ENCODE data around the gene STAP1.

STAP1 gene

GRCh38 chr4:67604029-67604381, 45.5 kb downstream of the STAP1 start:
- DNase-seq = no peak
- H3K4me3 ChIP-seq (ENCODE audit: control insufficient read depth in 1 of 7, extremely low read depth in 1 of 7, insufficient read depth in 4 of 7, low read depth in 2 of 7, low read length in 6 of 7) = no peak overlapping the region
- H3K4me1 ChIP-seq (ENCODE audit: control extremely low read depth in 1 of 4, control insufficient read depth in 4 of 4, insufficient read depth in 4 of 4, low read length in 3 of 4) = no peaks in the 10 kb centered on the region
- H3K27me3 ChIP-seq (replicated peaks in 2 of 5; ENCODE audit: control insufficient read depth in 4 of 5, insufficient read depth in 5 of 5, low read length in 4 of 5) = no peaks in the 10 kb centered on the region
- peaks cover 0 to 26% (median 6%) of the 10 kb centered on the region in 4 experiments for H3K36me3 ChIP-seq (ENCODE audit: control insufficient read depth in 4 of 4, insufficient read depth in 4 of 4, low read length in 3 of 4)
- CTCF ChIA-PET = interaction anchor here (1.3 to 1.6 kb wide), 2 partner anchors 17 kb away, joined by 4 to 5 read pairs; no protein-coding TSS in a partner anchor
- 83% methylated on average over 1 of the region's 2 CpGs for WGBS (ENCODE audit: insufficient coverage)
- peaks cover 0 to 3% (median 0%) of the 10 kb centered on the region in 5 experiments for H3K9me3 ChIP-seq (ENCODE audit: control extremely low read depth in 1 of 5, control insufficient read depth in 4 of 5, insufficient read depth in 2 of 5, low read depth in 1 of 5, low read length in 4 of 5)
- POLR2A ChIA-PET = no interaction called here
- H3K27ac ChIP-seq (ENCODE audit: insufficient read depth in 1 of 2, low read depth in 1 of 2, low read length in 2 of 2, poor library complexity in 1 of 2, severe bottlenecking in 2 of 2) = no peak overlapping the region

- Histone ChIP-seq H3K27ac (ENCODE audit: insufficient read depth in 1 of 2, low read depth in 1 of 2, low read length in 2 of 2, poor library complexity in 1 of 2, severe bottlenecking in 2 of 2) (no peak overlapping the region), H3K4me1 (ENCODE audit: control extremely low read depth in 1 of 4, control insufficient read depth in 4 of 4, insufficient read depth in 4 of 4, low read length in 3 of 4) (no peaks in the 10 kb centered on the region), H3K36me3 (ENCODE audit: control insufficient read depth in 4 of 4, insufficient read depth in 4 of 4, low read length in 3 of 4) (peaks cover 0 to 29% (median 7%) of the 10 kb centered on the region in 4 experiments), H3K9me3 (ENCODE audit: control extremely low read depth in 1 of 5, control insufficient read depth in 4 of 5, insufficient read depth in 2 of 5, low read depth in 1 of 5, low read length in 4 of 5) (peaks cover 0 to 4% (median under 1%) of the 10 kb centered on the region in 5 experiments), H3K27me3 (replicated peaks in 2 of 5; ENCODE audit: control insufficient read depth in 4 of 5, insufficient read depth in 5 of 5, low read length in 4 of 5) (no peaks in the 10 kb centered on the region), H3K4me3 (ENCODE audit: control insufficient read depth in 1 of 7, extremely low read depth in 1 of 7, insufficient read depth in 4 of 7, low read depth in 2 of 7, low read length in 6 of 7) (no peak overlapping the region)
- POLR2A ChIA-PET = no interaction called here
- DNase-seq = no peak
- WGBS (ENCODE audit: insufficient coverage) = 100% methylated on average over 3 of the region's 3 CpGs
- CTCF ChIA-PET = interaction anchor here (1.3 to 1.6 kb wide), 3 partner anchors 17 to 35 kb away, joined by 3 to 5 read pairs (median 4); no protein-coding TSS in a partner anchor
These were observed 46.2 kb downstream of the STAP1 start for GRCh38 chr4:67604749-67605148.

- no peak overlapping the region for H3K4me3 ChIP-seq (ENCODE audit: control insufficient read depth in 1 of 7, extremely low read depth in 1 of 7, insufficient read depth in 4 of 7, low read depth in 2 of 7, low read length in 6 of 7)
- H3K27ac ChIP-seq (ENCODE audit: insufficient read depth in 1 of 2, low read depth in 1 of 2, low read length in 2 of 2, poor library complexity in 1 of 2, severe bottlenecking in 2 of 2) = no peak overlapping the region
These were observed 49.5 kb downstream of the STAP1 start for GRCh38 chr4:67608027-67608426.

GRCh38 chr4:67614186-67614585, 55.7 kb downstream of the STAP1 start:
- ChIA-PET POLR2A (no interaction called here), CTCF (no interaction called here)
- WGBS (ENCODE audit: insufficient coverage) = 100% methylated on average over 2 of the region's 4 CpGs
- Histone ChIP-seq H3K4me1 (ENCODE audit: control extremely low read depth in 1 of 4, control insufficient read depth in 4 of 4, insufficient read depth in 4 of 4, low read length in 3 of 4) (no peaks in the 10 kb centered on the region), H3K27ac (ENCODE audit: insufficient read depth in 1 of 2, low read depth in 1 of 2, low read length in 2 of 2, poor library complexity in 1 of 2, severe bottlenecking in 2 of 2) (no peak overlapping the region), H3K36me3 (ENCODE audit: control insufficient read depth in 4 of 4, insufficient read depth in 4 of 4, low read length in 3 of 4) (peaks cover 8 to 40% (median 19%) of the 10 kb centered on the region in 4 experiments), H3K4me3 (ENCODE audit: control insufficient read depth in 1 of 7, extremely low read depth in 1 of 7, insufficient read depth in 4 of 7, low read depth in 2 of 7, low read length in 6 of 7) (no peak overlapping the region), H3K9me3 (ENCODE audit: control extremely low read depth in 1 of 5, control insufficient read depth in 4 of 5, insufficient read depth in 2 of 5, low read depth in 1 of 5, low read length in 4 of 5) (peaks cover 0 to 18% (median 8%) of the 10 kb centered on the region in 5 experiments), H3K27me3 (replicated peaks in 2 of 5; ENCODE audit: control insufficient read depth in 4 of 5, insufficient read depth in 5 of 5, low read length in 4 of 5) (no peaks in the 10 kb centered on the region)
- DNase-seq = no peak

More at GRCh38 chr4:67608027-67608426, 49.5 kb downstream of the STAP1 start:
- H3K36me3 ChIP-seq (ENCODE audit: control insufficient read depth in 4 of 4, insufficient read depth in 4 of 4, low read length in 3 of 4) = peaks cover 0 to 25% (median 8%) of the 10 kb centered on the region in 4 experiments
- ChIA-PET CTCF (no interaction called here), POLR2A (no interaction called here)
- no peak for DNase-seq
- no peaks in the 10 kb centered on the region for H3K4me1 ChIP-seq (ENCODE audit: control extremely low read depth in 1 of 4, control insufficient read depth in 4 of 4, insufficient read depth in 4 of 4, low read length in 3 of 4)
- H3K27me3 ChIP-seq (replicated peaks in 2 of 5; ENCODE audit: control insufficient read depth in 4 of 5, insufficient read depth in 5 of 5, low read length in 4 of 5) = no peaks in the 10 kb centered on the region
- peaks cover 0 to 11% (median 8%) of the 10 kb centered on the region in 5 experiments for H3K9me3 ChIP-seq (ENCODE audit: control extremely low read depth in 1 of 5, control insufficient read depth in 4 of 5, insufficient read depth in 2 of 5, low read depth in 1 of 5, low read length in 4 of 5)
- no CpG with 5 or more reads among the region's 4 CpGs for WGBS (ENCODE audit: insufficient coverage)

- Histone ChIP-seq H3K27ac (ENCODE audit: insufficient read depth in 1 of 2, low read depth in 1 of 2, low read length in 2 of 2, poor library complexity in 1 of 2, severe bottlenecking in 2 of 2) (no peak overlapping the region), H3K36me3 (ENCODE audit: control insufficient read depth in 4 of 4, insufficient read depth in 4 of 4, low read length in 3 of 4) (peaks cover 12 to 42% (median 20%) of the 10 kb centered on the region in 4 experiments), H3K4me1 (ENCODE audit: control extremely low read depth in 1 of 4, control insufficient read depth in 4 of 4, insufficient read depth in 4 of 4, low read length in 3 of 4) (no peaks in the 10 kb centered on the region), H3K9me3 (ENCODE audit: control extremely low read depth in 1 of 5, control insufficient read depth in 4 of 5, insufficient read depth in 2 of 5, low read depth in 1 of 5, low read length in 4 of 5) (peaks cover 0 to 14% (median 4%) of the 10 kb centered on the region in 5 experiments), H3K27me3 (replicated peaks in 2 of 5; ENCODE audit: control insufficient read depth in 4 of 5, insufficient read depth in 5 of 5, low read length in 4 of 5) (no peaks in the 10 kb centered on the region), H3K4me3 (ENCODE audit: control insufficient read depth in 1 of 7, extremely low read depth in 1 of 7, insufficient read depth in 4 of 7, low read depth in 2 of 7, low read length in 6 of 7) (no peak overlapping the region)
- peak in 1 of 3 donors; percentile 2 for DNase-seq
- 94% methylated on average over 2 of the region's 5 CpGs for WGBS (ENCODE audit: insufficient coverage)
- ChIA-PET CTCF (interaction anchor here (0.8 kb wide), 1 partner anchor 9 kb away, joined by 6 read pairs; no protein-coding TSS in a partner anchor), POLR2A (no interaction called here)
These were observed 56.6 kb downstream of the STAP1 start for GRCh38 chr4:67615119-67615518.

- POLR2A ChIA-PET = no interaction called here
- peaks cover 18 to 52% (median 30%) of the 10 kb centered on the region in 4 experiments for H3K36me3 ChIP-seq (ENCODE audit: control insufficient read depth in 4 of 4, insufficient read depth in 4 of 4, low read length in 3 of 4)
- no peaks in the 10 kb centered on the region for H3K27me3 ChIP-seq (replicated peaks in 2 of 5; ENCODE audit: control insufficient read depth in 4 of 5, insufficient read depth in 5 of 5, low read length in 4 of 5)
- H3K9me3 ChIP-seq (ENCODE audit: control extremely low read depth in 1 of 5, control insufficient read depth in 4 of 5, insufficient read depth in 2 of 5, low read depth in 1 of 5, low read length in 4 of 5) = peaks cover 0 to 9% (median 2%) of the 10 kb centered on the region in 5 experiments
- H3K4me1 ChIP-seq (ENCODE audit: control extremely low read depth in 1 of 4, control insufficient read depth in 4 of 4, insufficient read depth in 4 of 4, low read length in 3 of 4) = no peaks in the 10 kb centered on the region
- CTCF ChIA-PET = no interaction called here
- H3K27ac ChIP-seq (ENCODE audit: insufficient read depth in 1 of 2, low read depth in 1 of 2, low read length in 2 of 2, poor library complexity in 1 of 2, severe bottlenecking in 2 of 2) = no peak overlapping the region
- H3K4me3 ChIP-seq (ENCODE audit: control insufficient read depth in 1 of 7, extremely low read depth in 1 of 7, insufficient read depth in 4 of 7, low read depth in 2 of 7, low read length in 6 of 7) = no peak overlapping the region
- DNase-seq = no peak
- WGBS (ENCODE audit: insufficient coverage) = 100% methylated on average over 1 of the region's 1 CpG
These were observed 58.0 kb downstream of the STAP1 start for GRCh38 chr4:67616478-67616877.

- ChIA-PET POLR2A (no interaction called here), CTCF (interaction anchor here (0.9 to 1.3 kb wide), 2 partner anchors 42 to 50 kb away, joined by 3 read pairs; no protein-coding TSS in a partner anchor)
- no peak overlapping the region for H3K4me3 ChIP-seq (ENCODE audit: control insufficient read depth in 1 of 7, extremely low read depth in 1 of 7, insufficient read depth in 4 of 7, low read depth in 2 of 7, low read length in 6 of 7)
- no peak for DNase-seq
- peaks cover 18 to 59% (median 42%) of the 10 kb centered on the region in 4 experiments for H3K36me3 ChIP-seq (ENCODE audit: control insufficient read depth in 4 of 4, insufficient read depth in 4 of 4, low read length in 3 of 4)
- H3K27ac ChIP-seq (ENCODE audit: insufficient read depth in 1 of 2, low read depth in 1 of 2, low read length in 2 of 2, poor library complexity in 1 of 2, severe bottlenecking in 2 of 2) = no peak overlapping the region
- H3K27me3 ChIP-seq (replicated peaks in 2 of 5; ENCODE audit: control insufficient read depth in 4 of 5, insufficient read depth in 5 of 5, low read length in 4 of 5) = no peaks in the 10 kb centered on the region
- 90% methylated on average over 3 of the region's 3 CpGs for WGBS (ENCODE audit: insufficient coverage)
- no peaks in the 10 kb centered on the region for H3K4me1 ChIP-seq (ENCODE audit: control extremely low read depth in 1 of 4, control insufficient read depth in 4 of 4, insufficient read depth in 4 of 4, low read length in 3 of 4)
- no peaks in the 10 kb centered on the region for H3K9me3 ChIP-seq (ENCODE audit: control extremely low read depth in 1 of 5, control insufficient read depth in 4 of 5, insufficient read depth in 2 of 5, low read depth in 1 of 5, low read length in 4 of 5)
These were observed 66.4 kb downstream of the STAP1 start for GRCh38 chr4:67624939-67625338.
